ENCODE data around the gene CHMP6. TPM values are rescaled to one million over a fixed set of nuclear protein-coding genes. Genes with fewer than 3 reads are reported as not detected.
A peak's percentile ranks its signal among the peaks of the same experiment; 100 is the strongest.

Gene CHMP6
- total RNA-seq, 2 donors from 2014 or later = 12.9 to 17.5 TPM

DNA sequence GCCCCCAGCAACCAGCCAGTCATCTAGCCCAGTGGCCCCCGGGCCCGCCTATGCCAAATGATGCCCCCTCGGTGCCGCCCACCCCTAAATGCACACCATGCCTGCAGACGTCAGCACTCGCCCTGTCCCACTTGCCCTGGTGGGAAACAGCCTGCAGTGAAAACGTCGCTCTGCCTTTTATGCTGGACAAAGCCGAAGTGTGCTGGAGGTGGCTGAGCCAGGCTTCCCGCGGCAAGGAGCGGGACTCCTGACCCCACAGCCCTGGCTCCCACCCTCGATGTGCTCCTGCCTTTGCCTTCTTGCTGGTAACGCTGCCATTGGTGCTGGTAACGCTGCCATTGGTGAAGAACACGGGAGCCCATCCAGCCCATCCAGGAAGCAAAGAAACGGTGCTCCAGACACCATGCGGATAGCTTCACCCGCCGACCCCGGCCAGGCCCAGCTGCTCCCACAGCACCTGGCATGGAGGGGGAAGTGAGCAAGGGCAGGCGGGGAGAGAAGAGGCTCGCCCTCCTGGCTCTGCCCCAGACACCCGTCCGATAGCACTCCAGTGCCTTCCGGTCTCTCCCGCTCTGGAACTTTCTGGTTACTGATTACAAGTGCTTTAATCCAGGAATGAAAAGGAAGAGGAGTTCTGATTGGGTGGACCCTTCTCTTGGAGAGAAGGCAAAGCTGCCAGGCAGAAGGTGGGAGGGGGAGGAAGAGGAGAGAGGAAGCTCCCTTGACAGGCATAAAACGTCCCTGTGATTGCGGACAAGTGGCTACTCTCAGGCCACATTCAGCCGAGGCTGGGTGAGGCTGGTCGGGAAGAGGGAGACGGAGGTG, 39.3 kb downstream of the CHMP6 start:
- Histone ChIP-seq H3K36me3 (no peaks in the 10 kb centered on the region), H3K27me3 (peaks cover 0 to 3% of the 10 kb centered on the region in 2 donors), H3K4me1 (peaks cover 0 to 38% of the 10 kb centered on the region in 2 donors), H3K27ac (peak overlapping the region; percentile 73 to 83), H3K4me3 (no peak overlapping the region), H3K9me3 (no peaks in the 10 kb centered on the region)
- DNase-seq (ENCODE audit: low spot score) = no peak
- TF ChIP-seq, protein P1, sequence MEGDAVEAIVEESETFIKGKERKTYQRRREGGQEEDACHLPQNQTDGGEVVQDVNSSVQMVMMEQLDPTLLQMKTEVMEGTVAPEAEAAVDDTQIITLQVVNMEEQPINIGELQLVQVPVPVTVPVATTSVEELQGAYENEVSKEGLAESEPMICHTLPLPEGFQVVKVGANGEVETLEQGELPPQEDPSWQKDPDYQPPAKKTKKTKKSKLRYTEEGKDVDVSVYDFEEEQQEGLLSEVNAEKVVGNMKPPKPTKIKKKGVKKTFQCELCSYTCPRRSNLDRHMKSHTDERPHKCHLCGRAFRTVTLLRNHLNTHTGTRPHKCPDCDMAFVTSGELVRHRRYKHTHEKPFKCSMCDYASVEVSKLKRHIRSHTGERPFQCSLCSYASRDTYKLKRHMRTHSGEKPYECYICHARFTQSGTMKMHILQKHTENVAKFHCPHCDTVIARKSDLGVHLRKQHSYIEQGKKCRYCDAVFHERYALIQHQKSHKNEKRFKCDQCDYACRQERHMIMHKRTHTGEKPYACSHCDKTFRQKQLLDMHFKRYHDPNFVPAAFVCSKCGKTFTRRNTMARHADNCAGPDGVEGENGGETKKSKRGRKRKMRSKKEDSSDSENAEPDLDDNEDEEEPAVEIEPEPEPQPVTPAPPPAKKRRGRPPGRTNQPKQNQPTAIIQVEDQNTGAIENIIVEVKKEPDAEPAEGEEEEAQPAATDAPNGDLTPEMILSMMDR (IDR thresholded peaks at IDR 0.05) = no peak

GRCh38 chr17:81031566-81032550, 40.2 kb downstream of the CHMP6 start:
- peaks cover 0 to 3% of the 10 kb centered on the region in 2 donors for H3K27me3 ChIP-seq
- peak overlapping the region; percentile 73 to 83 for H3K27ac ChIP-seq
- no peaks in the 10 kb centered on the region for H3K9me3 ChIP-seq
- H3K4me1 ChIP-seq = peaks cover 0 to 47% of the 10 kb centered on the region in 2 donors
- H3K4me3 ChIP-seq = no peak overlapping the region
- no peaks in the 10 kb centered on the region for H3K36me3 ChIP-seq
- DNase-seq (ENCODE audit: low spot score) = no peak
- TF ChIP-seq, protein P1 (IDR thresholded peaks at IDR 0.05) = no peak

DNA sequence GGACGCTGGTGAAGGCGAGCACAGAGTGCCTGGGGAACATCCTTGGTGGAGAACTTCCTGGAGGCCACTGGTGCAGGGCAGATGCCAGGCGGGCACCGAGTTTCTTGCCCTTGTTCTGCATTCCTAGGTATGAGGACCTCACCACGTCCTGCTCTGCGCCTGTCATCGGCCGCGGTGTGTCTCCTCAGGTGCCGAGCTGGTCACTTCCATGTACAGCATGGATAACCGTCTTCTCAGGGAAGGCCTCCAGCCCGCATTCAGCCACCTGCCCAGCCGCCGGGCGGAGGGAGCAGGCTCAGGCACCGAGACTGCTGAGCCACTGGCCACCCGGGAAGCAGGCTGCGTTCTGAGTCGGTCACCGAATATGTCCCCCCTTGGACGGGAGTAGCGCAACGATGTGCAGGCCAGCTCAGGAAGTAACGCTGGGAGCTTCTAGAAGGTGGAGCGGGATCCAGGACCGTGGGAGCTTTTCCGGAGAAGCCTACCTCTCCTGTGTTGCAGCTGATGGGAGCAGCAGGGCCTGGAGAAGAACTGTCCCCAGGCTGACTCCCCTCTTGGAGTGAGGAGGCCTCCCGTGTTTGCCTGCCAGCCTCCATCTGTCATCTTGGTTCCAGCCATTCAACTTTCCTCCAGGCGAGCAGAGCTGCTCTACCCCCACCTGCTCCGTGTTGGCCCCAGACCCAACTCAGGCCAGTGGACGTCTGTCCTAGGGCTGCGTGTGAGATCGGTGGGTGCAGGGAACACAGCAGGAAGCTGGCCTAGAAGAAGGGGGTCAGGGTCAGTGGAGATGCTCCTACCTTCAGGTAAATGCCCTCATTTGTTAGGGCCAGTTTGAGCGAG, 41.2 kb downstream of the CHMP6 start:
- no peak overlapping the region for H3K27ac ChIP-seq
- DNase-seq (ENCODE audit: low spot score) = no peak
- H3K36me3 ChIP-seq = no peaks in the 10 kb centered on the region
- H3K4me3 ChIP-seq = no peak overlapping the region
- no peaks in the 10 kb centered on the region for H3K9me3 ChIP-seq
- peaks cover 0 to 57% of the 10 kb centered on the region in 2 donors for H3K4me1 ChIP-seq
- TF ChIP-seq, protein P1 (IDR thresholded peaks at IDR 0.05) = no peak
- H3K27me3 ChIP-seq = peaks cover 0 to 2% of the 10 kb centered on the region in 2 donors

DNA sequence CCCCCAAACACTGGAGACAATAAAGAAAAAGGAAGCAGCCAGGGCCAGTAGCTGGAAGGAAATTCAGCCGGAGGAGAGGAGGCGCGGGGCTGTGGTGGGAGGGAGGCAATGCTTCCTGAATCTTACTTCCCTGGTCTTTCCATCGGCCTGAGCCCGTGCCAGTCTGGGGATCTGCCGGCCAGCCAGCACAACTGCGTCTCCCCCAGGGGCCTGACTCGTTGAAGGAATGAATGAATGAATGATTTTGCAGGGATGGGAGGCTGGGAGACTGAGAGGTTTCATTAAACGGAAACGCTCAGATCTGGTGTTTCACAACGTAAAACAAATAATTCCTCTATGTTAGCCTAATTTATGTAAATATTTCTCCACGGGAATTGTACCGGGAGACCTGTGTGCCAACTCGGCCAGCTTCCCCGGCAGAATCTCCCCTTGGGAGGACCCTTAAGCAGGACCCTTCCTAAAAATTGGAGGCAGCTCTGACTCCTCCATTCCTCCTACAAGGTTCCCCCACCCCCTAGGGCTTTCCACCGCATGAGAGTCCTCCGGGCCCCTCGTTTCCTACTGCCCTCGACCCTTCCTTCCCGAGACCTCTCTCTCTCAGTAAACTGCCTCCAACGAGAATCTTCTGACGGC, 42.0 kb downstream of the CHMP6 start:
- TF ChIP-seq, protein P1 (IDR thresholded peaks at IDR 0.05) = no peak
- H3K4me3 ChIP-seq = peak overlapping the region; percentile 58 to 68
- no peaks in the 10 kb centered on the region for H3K27me3 ChIP-seq
- peak overlapping the region in 1 of 2 donors; percentile 33 for H3K27ac ChIP-seq
- no peaks in the 10 kb centered on the region for H3K9me3 ChIP-seq
- no peak for DNase-seq (ENCODE audit: low spot score)
- H3K4me1 ChIP-seq = peaks cover 0 to 65% of the 10 kb centered on the region in 2 donors
- no peaks in the 10 kb centered on the region for H3K36me3 ChIP-seq

Data from right atrium auricular region (tissue), 2 donors.